ENCODE results near the gene UNG. TPM values are rescaled to one million over a fixed set of nuclear protein-coding genes. Genes with fewer than 3 reads are reported as not detected.

The UNG gene
- total and polyA plus RNA-seq, 4 donors, result 7.4 to 17.6 (median 8.8) TPM

DNA sequence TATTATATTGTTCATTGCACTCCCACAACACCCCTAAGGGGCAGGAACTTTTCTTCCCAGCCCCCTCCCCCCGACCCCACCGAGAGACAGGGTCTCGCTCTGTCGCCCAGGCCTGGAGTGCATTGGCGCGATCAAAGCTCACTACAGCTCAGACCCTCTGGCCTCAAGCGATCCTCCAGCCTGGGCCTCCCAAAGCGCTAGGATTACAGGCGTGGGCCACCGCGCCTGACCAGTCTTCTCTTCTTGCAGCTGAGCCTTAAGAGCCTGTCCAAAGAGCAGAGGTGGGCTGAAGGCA lies 310 bp upstream of the UNG start:
- Histone ChIP-seq H3K4me1 (ENCODE audit: control insufficient read depth in 1 of 2, insufficient read depth in 2 of 2, low read length in 2 of 2) (no peaks in the 10 kb centered on the region), H3K9me3 (ENCODE audit: control insufficient read depth, low read length) (no peaks in the 10 kb centered on the region), H3K36me3 (ENCODE audit: control insufficient read depth in 1 of 2, insufficient read depth in 2 of 2, low read length in 1 of 2) (no peaks in the 10 kb centered on the region), H3K4me3 (ENCODE audit: low read length in 2 of 2) (no peak overlapping the region), H3K27me3 (ENCODE audit: control insufficient read depth in 1 of 2, insufficient read depth in 2 of 2, low read length in 1 of 2) (no peaks in the 10 kb centered on the region), H3K27ac (ENCODE audit: low read depth in 1 of 2, low read length in 2 of 2) (no peak overlapping the region)
- DNase-seq (no peak), ATAC-seq (ENCODE audit: low FRiP score) (no peak)
- 25 to 27% methylated on average over 11 of the region's 11 CpGs for WGBS, 2 donors
- intact Hi-C loops (cut with DNase I), result loop anchor here (5.0 to 10.0 kb wide), 3 partner anchors 292 to 762 kb away; partner anchors contain the start of genes CMKLR1 (in 1 of the 2), KCTD10 (in 1 of the 2) and UBE3B (in 1 of the 2)

DNA sequence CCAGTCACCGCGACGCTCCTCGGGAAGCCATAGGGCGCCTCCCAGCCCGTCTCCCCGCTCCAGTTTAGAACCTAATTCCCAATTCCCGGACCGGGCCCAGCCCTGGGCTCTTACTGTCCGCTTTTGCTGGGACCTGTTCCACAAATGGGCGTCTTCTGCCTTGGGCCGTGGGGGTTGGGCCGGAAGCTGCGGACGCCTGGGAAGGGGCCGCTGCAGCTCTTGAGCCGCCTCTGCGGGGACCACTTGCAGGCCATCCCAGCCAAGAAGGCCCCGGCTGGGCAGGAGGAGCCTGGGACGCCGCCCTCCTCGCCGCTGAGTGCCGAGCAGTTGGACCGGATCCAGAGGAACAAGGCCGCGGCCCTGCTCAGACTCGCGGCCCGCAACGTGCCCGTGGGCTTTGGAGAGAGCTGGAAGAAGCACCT lies 797 bp downstream of the UNG start:
- DNase-seq, result peak; percentile 80 to 89
- no peaks in the 10 kb centered on the region for H3K4me1 ChIP-seq (ENCODE audit: control insufficient read depth in 1 of 2, insufficient read depth in 2 of 2, low read length in 2 of 2)

DNA sequence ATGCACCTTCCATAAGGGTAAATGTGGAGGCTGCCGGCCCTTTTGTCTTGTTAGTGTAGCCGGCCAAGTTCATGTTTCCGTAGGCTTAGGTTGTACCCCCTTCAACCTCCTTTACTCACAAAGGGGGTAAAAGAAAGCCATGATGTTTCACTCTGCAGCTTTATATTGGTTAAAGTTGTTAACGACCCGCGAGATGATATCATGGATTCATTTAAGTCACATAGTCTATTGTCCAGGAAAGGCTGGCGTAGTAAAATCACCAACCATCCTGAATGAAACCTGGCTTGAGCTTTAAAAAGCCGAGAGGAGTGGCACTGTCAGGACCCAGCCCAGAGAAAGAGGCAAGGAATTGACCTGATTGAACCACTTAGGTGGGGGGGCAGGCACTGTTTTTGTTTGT lies 1.3 kb downstream of the UNG start:
- H3K27me3 ChIP-seq (ENCODE audit: control insufficient read depth in 1 of 2, insufficient read depth in 2 of 2, low read length in 1 of 2), result no peaks in the 10 kb centered on the region
- peak overlapping the region in 1 of 2 donors; percentile 30 for H3K27ac ChIP-seq (ENCODE audit: low read depth in 1 of 2, low read length in 2 of 2)
- ATAC-seq (ENCODE audit: low FRiP score), result no peak
- intact Hi-C loops (cut with DNase I), result loop anchor here (5.0 to 10.0 kb wide), 3 partner anchors 294 to 764 kb away; partner anchors contain the start of genes CMKLR1 (in 1 of the 2), KCTD10 (in 1 of the 2) and UBE3B (in 1 of the 2)
- H3K4me3 ChIP-seq (ENCODE audit: low read length in 2 of 2), result peak overlapping the region; percentile 68 to 78
- no peaks in the 10 kb centered on the region for H3K9me3 ChIP-seq (ENCODE audit: control insufficient read depth, low read length)
- WGBS, 2 donors, result 1 to 2% methylated on average over 8 of the region's 8 CpGs
- H3K4me1 ChIP-seq (ENCODE audit: control insufficient read depth in 1 of 2, insufficient read depth in 2 of 2, low read length in 2 of 2), result no peaks in the 10 kb centered on the region
- no peaks in the 10 kb centered on the region for H3K36me3 ChIP-seq (ENCODE audit: control insufficient read depth in 1 of 2, insufficient read depth in 2 of 2, low read length in 1 of 2)
- no peak for DNase-seq

More for the DNA sequence above, 797 bp downstream of the UNG start:
- WGBS, 2 donors, result 0% methylated on average over 29 to 32 of the region's 32 CpGs
- intact Hi-C loops (cut with DNase I), result loop anchor here (5.0 to 10.0 kb wide), 3 partner anchors 293 to 763 kb away; partner anchors contain the start of genes CMKLR1 (in 1 of the 2), KCTD10 (in 1 of the 2) and UBE3B (in 1 of the 2)
- H3K27ac ChIP-seq (ENCODE audit: low read depth in 1 of 2, low read length in 2 of 2), result peak overlapping the region in 1 of 2 donors; percentile 30
- H3K36me3 ChIP-seq (ENCODE audit: control insufficient read depth in 1 of 2, insufficient read depth in 2 of 2, low read length in 1 of 2), result no peaks in the 10 kb centered on the region
- ATAC-seq (ENCODE audit: low FRiP score), result peak; percentile 80
- H3K9me3 ChIP-seq (ENCODE audit: control insufficient read depth, low read length), result no peaks in the 10 kb centered on the region
- no peaks in the 10 kb centered on the region for H3K27me3 ChIP-seq (ENCODE audit: control insufficient read depth in 1 of 2, insufficient read depth in 2 of 2, low read length in 1 of 2)
- H3K4me3 ChIP-seq (ENCODE audit: low read length in 2 of 2), result peak overlapping the region; percentile 68 to 78

DNA sequence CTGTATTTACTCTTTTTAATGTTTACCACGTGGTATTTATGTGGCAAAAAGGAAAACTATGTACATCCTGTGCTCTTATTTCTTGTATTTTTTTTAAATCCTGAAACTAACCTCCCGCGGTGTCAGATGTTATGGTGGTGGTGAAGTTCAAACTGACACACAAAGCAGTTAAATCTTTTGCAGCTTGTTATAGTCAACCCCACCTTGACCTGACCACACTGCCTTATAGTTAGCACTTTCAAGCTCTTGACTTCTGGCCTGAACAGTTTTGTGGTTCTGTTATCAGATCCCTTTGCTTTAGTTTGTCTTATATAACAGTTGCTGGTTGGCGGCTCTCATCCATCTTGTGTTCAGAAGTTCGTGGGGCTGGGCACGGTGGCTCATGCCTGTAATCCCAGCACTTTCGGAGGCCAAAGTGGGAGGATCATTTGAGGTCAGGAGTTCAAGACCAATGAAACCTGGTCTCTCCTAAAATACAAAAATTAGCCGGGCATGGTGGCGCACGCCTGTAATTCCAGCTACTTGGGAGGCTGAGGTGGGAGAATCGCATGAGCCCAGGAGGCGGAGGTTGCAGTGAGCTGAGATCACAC lies 2.1 kb downstream of the UNG start:
- Histone ChIP-seq H3K9me3 (ENCODE audit: control insufficient read depth, low read length) (no peaks in the 10 kb centered on the region), H3K27ac (ENCODE audit: low read depth in 1 of 2, low read length in 2 of 2) (no peak overlapping the region), H3K4me1 (ENCODE audit: control insufficient read depth in 1 of 2, insufficient read depth in 2 of 2, low read length in 2 of 2) (no peaks in the 10 kb centered on the region), H3K4me3 (ENCODE audit: low read length in 2 of 2) (no peak overlapping the region), H3K27me3 (ENCODE audit: control insufficient read depth in 1 of 2, insufficient read depth in 2 of 2, low read length in 1 of 2) (no peaks in the 10 kb centered on the region), H3K36me3 (ENCODE audit: control insufficient read depth in 1 of 2, insufficient read depth in 2 of 2, low read length in 1 of 2) (peaks cover 0 to 2% of the 10 kb centered on the region in 2 donors)
- DNase-seq (no peak), ATAC-seq (ENCODE audit: low FRiP score) (no peak)
- intact Hi-C loops (cut with DNase I), result loop anchor here (5.0 to 10.0 kb wide), 3 partner anchors 295 to 765 kb away; partner anchors contain the start of genes CMKLR1 (in 1 of the 2), KCTD10 (in 1 of the 2) and UBE3B (in 1 of the 2)
- 73% methylated on average over 12 of the region's 12 CpGs for WGBS, 2 donors

DNA sequence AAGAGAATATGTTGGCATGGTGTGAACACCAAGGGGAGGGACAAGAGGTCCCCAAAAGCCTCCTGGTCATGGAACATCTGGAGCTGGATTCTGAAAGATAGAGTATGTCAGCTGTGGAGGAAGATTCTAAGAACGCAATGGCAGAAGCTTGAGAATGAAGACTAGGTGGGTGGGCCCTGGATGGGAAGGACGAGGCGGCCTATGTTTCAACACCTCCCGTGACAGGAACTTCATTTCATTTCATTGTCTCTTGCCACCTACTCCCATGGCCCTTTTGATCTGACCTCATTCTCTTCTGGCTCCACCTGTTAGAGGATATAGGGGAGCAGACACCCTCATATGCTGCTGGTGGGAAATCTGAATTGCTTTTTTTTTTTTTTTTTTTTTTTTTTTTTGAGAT lies 3.3 kb downstream of the UNG start:
- 92 to 96% methylated on average over 4 of the region's 4 CpGs for WGBS, 2 donors
- DNase-seq, result no peak
- H3K27ac ChIP-seq (ENCODE audit: low read depth in 1 of 2, low read length in 2 of 2), result no peak overlapping the region
- no peaks in the 10 kb centered on the region for H3K27me3 ChIP-seq (ENCODE audit: control insufficient read depth in 1 of 2, insufficient read depth in 2 of 2, low read length in 1 of 2)
- ATAC-seq (ENCODE audit: low FRiP score), result no peak
- no peaks in the 10 kb centered on the region for H3K9me3 ChIP-seq (ENCODE audit: control insufficient read depth, low read length)
- peaks cover 2 to 3% of the 10 kb centered on the region in 2 donors for H3K36me3 ChIP-seq (ENCODE audit: control insufficient read depth in 1 of 2, insufficient read depth in 2 of 2, low read length in 1 of 2)
- intact Hi-C loops (cut with DNase I), result no loop called here
- H3K4me1 ChIP-seq (ENCODE audit: control insufficient read depth in 1 of 2, insufficient read depth in 2 of 2, low read length in 2 of 2), result no peaks in the 10 kb centered on the region
- H3K4me3 ChIP-seq (ENCODE audit: low read length in 2 of 2), result no peak overlapping the region

DNA sequence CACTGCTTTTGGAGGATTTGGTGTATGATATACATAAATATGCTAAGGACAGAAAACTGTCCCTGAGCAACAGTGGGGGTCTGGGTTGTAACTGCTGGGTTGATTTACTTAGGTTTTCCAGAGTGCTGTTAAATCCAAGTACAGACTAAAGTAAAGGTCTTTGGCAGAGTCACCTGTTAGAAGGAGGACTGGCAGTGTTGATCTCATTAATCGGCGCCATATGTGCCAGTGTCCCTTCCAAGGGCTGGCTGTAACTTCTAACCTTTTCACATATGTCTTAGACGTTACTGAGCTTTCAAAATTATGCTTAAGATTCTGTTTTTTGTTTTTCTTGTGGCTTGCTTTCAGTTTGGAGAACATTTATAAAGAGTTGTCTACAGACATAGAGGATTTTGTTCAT lies 5.1 kb downstream of the UNG start:
- Histone ChIP-seq H3K4me3 (ENCODE audit: low read length in 2 of 2) (no peak overlapping the region), H3K4me1 (ENCODE audit: control insufficient read depth in 1 of 2, insufficient read depth in 2 of 2, low read length in 2 of 2) (no peaks in the 10 kb centered on the region), H3K36me3 (ENCODE audit: control insufficient read depth in 1 of 2, insufficient read depth in 2 of 2, low read length in 1 of 2) (peaks cover 3% of the 10 kb centered on the region in 2 donors), H3K9me3 (ENCODE audit: control insufficient read depth, low read length) (no peaks in the 10 kb centered on the region), H3K27ac (ENCODE audit: low read depth in 1 of 2, low read length in 2 of 2) (no peak overlapping the region), H3K27me3 (ENCODE audit: control insufficient read depth in 1 of 2, insufficient read depth in 2 of 2, low read length in 1 of 2) (no peaks in the 10 kb centered on the region)
- 87 to 91% methylated on average over 3 of the region's 3 CpGs for WGBS, 2 donors
- no peak for ATAC-seq (ENCODE audit: low FRiP score)
- DNase-seq, result no peak
- intact Hi-C loops (cut with DNase I), result no loop called here

DNA sequence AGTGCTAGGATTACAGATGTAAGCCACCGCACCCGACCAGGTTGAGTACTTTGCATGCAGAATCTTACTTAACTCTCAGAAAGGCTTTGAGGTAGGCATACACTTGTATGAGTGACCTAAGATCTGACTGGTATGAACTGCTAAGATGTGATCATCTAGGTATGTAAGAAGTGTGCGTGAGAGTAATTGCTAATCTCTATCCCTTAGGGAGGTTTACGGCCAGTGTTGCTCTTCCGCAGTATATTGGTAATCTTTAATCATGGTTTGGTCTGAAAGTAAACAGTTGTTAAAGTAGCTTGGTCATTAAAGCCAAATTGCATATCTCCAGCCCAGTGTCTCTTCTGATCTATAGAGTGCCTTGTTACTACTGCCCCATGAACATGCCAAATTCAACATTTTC lies 7.8 kb downstream of the UNG start:
- intact Hi-C loops (cut with DNase I), result no loop called here
- H3K36me3 ChIP-seq (ENCODE audit: control insufficient read depth in 1 of 2, insufficient read depth in 2 of 2, low read length in 1 of 2), result peaks cover 3 to 6% of the 10 kb centered on the region in 2 donors
- ATAC-seq (ENCODE audit: low FRiP score) (no peak), DNase-seq (no peak)
- H3K4me1 ChIP-seq (ENCODE audit: control insufficient read depth in 1 of 2, insufficient read depth in 2 of 2, low read length in 2 of 2), result no peaks in the 10 kb centered on the region
- WGBS, 2 donors, result 92 to 94% methylated on average over 5 of the region's 5 CpGs
- H3K9me3 ChIP-seq (ENCODE audit: control insufficient read depth, low read length), result no peaks in the 10 kb centered on the region
- no peak overlapping the region for H3K4me3 ChIP-seq (ENCODE audit: low read length in 2 of 2)
- no peak overlapping the region for H3K27ac ChIP-seq (ENCODE audit: low read depth in 1 of 2, low read length in 2 of 2)
- H3K27me3 ChIP-seq (ENCODE audit: control insufficient read depth in 1 of 2, insufficient read depth in 2 of 2, low read length in 1 of 2), result no peaks in the 10 kb centered on the region

- H3K27ac ChIP-seq (ENCODE audit: low read depth in 1 of 2, low read length in 2 of 2), result peak overlapping the region in 1 of 2 donors; percentile 42
- H3K4me3 ChIP-seq (ENCODE audit: low read length in 2 of 2), result no peak overlapping the region
- no peak for DNase-seq
- intact Hi-C loops (cut with DNase I), result loop anchor here (5.0 to 10.0 kb wide), 3 partner anchors 37 to 275 kb away; no protein-coding TSS in a partner anchor
- H3K36me3 ChIP-seq (ENCODE audit: control insufficient read depth in 1 of 2, insufficient read depth in 2 of 2, low read length in 1 of 2), result peaks cover 3 to 5% of the 10 kb centered on the region in 2 donors
- H3K4me1 ChIP-seq (ENCODE audit: control insufficient read depth in 1 of 2, insufficient read depth in 2 of 2, low read length in 2 of 2), result no peaks in the 10 kb centered on the region
- WGBS, 2 donors, result 92 to 95% methylated on average over 6 of the region's 6 CpGs
- no peak for ATAC-seq (ENCODE audit: low FRiP score)
- H3K27me3 ChIP-seq (ENCODE audit: control insufficient read depth in 1 of 2, insufficient read depth in 2 of 2, low read length in 1 of 2), result no peaks in the 10 kb centered on the region
- no peaks in the 10 kb centered on the region for H3K9me3 ChIP-seq (ENCODE audit: control insufficient read depth, low read length)
Measured at GRCh38 chr12:109109746-109110350, 12.5 kb downstream of the UNG start.

Data from aorta (tissue), 5 donors.